Duodenal mucosa (tissue), 2 donors: Measurements from ENCODE around the gene TRIM62.

Source experiments
- H3K27ac ChIP-seq: one replicate; pipeline ENCODE4 v1.7.0; 2013; ENCODE audit warnings: low read depth, low read length
- H3K27me3 ChIP-seq, 2 donors: one replicate each; pipeline ENCODE4 v1.7.0; 2013; ENCODE audit warnings: low read length in 2 of 2, control low read depth in 1 of 2; ENCODE audit not compliant: insufficient read depth in 2 of 2, control insufficient read depth in 1 of 2
- H3K36me3 ChIP-seq, 2 donors: one replicate each; pipeline ENCODE4 v1.7.0; 2013; ENCODE audit warnings: low read length in 2 of 2, control low read depth in 1 of 2; ENCODE audit not compliant: insufficient read depth in 2 of 2, control insufficient read depth in 1 of 2
- H3K4me1 ChIP-seq, 2 donors: one replicate each; pipeline ENCODE4 v1.7.0; 2013; ENCODE audit warnings: low read length in 2 of 2, control low read depth in 1 of 2; ENCODE audit not compliant: insufficient read depth in 2 of 2, control insufficient read depth in 1 of 2
- H3K4me3 ChIP-seq, 2 donors: one replicate each; pipeline ENCODE4 v1.7.0; 2013; ENCODE audit warnings: low read length in 2 of 2, low read depth in 1 of 2
- H3K9ac ChIP-seq, 2 donors: one replicate each; pipeline ENCODE4 v1.7.0; 2013; ENCODE audit warnings: low read length in 2 of 2, low read depth in 1 of 2
- H3K9me3 ChIP-seq, 2 donors: one replicate each; pipeline ENCODE4 v1.7.0; 2013; ENCODE audit warnings: low read length in 2 of 2, control low read depth in 1 of 2; ENCODE audit not compliant: control insufficient read depth in 1 of 2

TRIM62 gene

GRCh38 chr1:33180911-33181890 is 642 bp downstream of the TRIM62 start:
- Histone ChIP-seq H3K27ac (no peak overlapping the region), H3K36me3 (no peaks in the 10 kb centered on the region), H3K4me1 (peaks cover 13 to 14% of the 10 kb centered on the region in 2 donors), H3K9ac (peak overlapping the region in 1 of 2 donors; percentile 54), H3K4me3 (peak overlapping the region; percentile 68 to 84), H3K9me3 (no peaks in the 10 kb centered on the region), H3K27me3 (no peaks in the 10 kb centered on the region)

- Histone ChIP-seq H3K4me3 (peak overlapping the region; percentile 48 to 68), H3K9ac (peak overlapping the region in 1 of 2 donors; percentile 12), H3K27me3 (no peaks in the 10 kb centered on the region), H3K4me1 (peaks cover 13 to 14% of the 10 kb centered on the region in 2 donors), H3K36me3 (peaks cover 0 to 1% of the 10 kb centered on the region in 2 donors), H3K27ac (no peak overlapping the region), H3K9me3 (no peaks in the 10 kb centered on the region)
Observed at GRCh38 chr1:33180226-33180910, 1.5 kb downstream of the TRIM62 start.

- Histone ChIP-seq H3K4me3 (no peak overlapping the region), H3K9me3 (no peaks in the 10 kb centered on the region), H3K4me1 (peaks cover 13 to 14% of the 10 kb centered on the region in 2 donors), H3K27me3 (no peaks in the 10 kb centered on the region), H3K9ac (no peak overlapping the region), H3K36me3 (peaks cover 0 to 4% of the 10 kb centered on the region in 2 donors), H3K27ac (no peak overlapping the region)
Observed at GRCh38 chr1:33178836-33179439, 2.9 kb downstream of the TRIM62 start.

GRCh38 chr1:33177996-33178540 is 3.8 kb downstream of the TRIM62 start:
- Histone ChIP-seq H3K9ac (no peak overlapping the region), H3K27ac (no peak overlapping the region)

GRCh38 chr1:33176887-33177286 is 5.0 kb downstream of the TRIM62 start:
- H3K36me3 ChIP-seq, result peaks cover 0 to 4% of the 10 kb centered on the region in 2 donors
- no peaks in the 10 kb centered on the region for H3K9me3 ChIP-seq
- H3K4me1 ChIP-seq, result peaks cover 6 to 14% of the 10 kb centered on the region in 2 donors
- no peak overlapping the region for H3K9ac ChIP-seq
- no peak overlapping the region for H3K4me3 ChIP-seq
- no peak overlapping the region for H3K27ac ChIP-seq
- no peaks in the 10 kb centered on the region for H3K27me3 ChIP-seq

More at GRCh38 chr1:33177996-33178540, 3.8 kb downstream of the TRIM62 start:
- H3K27me3 ChIP-seq, result no peaks in the 10 kb centered on the region
- no peak overlapping the region for H3K4me3 ChIP-seq
- no peaks in the 10 kb centered on the region for H3K9me3 ChIP-seq
- peaks cover 13 to 14% of the 10 kb centered on the region in 2 donors for H3K4me1 ChIP-seq
- peaks cover 0 to 4% of the 10 kb centered on the region in 2 donors for H3K36me3 ChIP-seq

GRCh38 chr1:33176362-33176850 is 5.4 kb downstream of the TRIM62 start:
- Histone ChIP-seq H3K4me3 (no peak overlapping the region), H3K36me3 (peaks cover 0 to 4% of the 10 kb centered on the region in 2 donors), H3K4me1 (peaks cover 6 to 13% of the 10 kb centered on the region in 2 donors), H3K27me3 (no peaks in the 10 kb centered on the region), H3K9me3 (no peaks in the 10 kb centered on the region), H3K9ac (no peak overlapping the region), H3K27ac (no peak overlapping the region)

- no peaks in the 10 kb centered on the region for H3K27me3 ChIP-seq
- no peak overlapping the region for H3K4me3 ChIP-seq
- H3K27ac ChIP-seq, result no peak overlapping the region
- H3K9ac ChIP-seq, result no peak overlapping the region
- H3K4me1 ChIP-seq, result peaks cover 6 to 7% of the 10 kb centered on the region in 2 donors
- peaks cover under 1 to 4% of the 10 kb centered on the region in 2 donors for H3K36me3 ChIP-seq
- no peaks in the 10 kb centered on the region for H3K9me3 ChIP-seq
Observed at GRCh38 chr1:33175865-33176264, 6.0 kb downstream of the TRIM62 start.

- no peaks in the 10 kb centered on the region for H3K9me3 ChIP-seq
- H3K27ac ChIP-seq, result no peak overlapping the region
- no peak overlapping the region for H3K9ac ChIP-seq
- H3K4me1 ChIP-seq, result no peaks in the 10 kb centered on the region
- no peaks in the 10 kb centered on the region for H3K27me3 ChIP-seq
- peaks cover 4 to 6% of the 10 kb centered on the region in 2 donors for H3K36me3 ChIP-seq
- H3K4me3 ChIP-seq, result no peak overlapping the region
Observed at GRCh38 chr1:33173091-33173490, 8.8 kb downstream of the TRIM62 start.

GRCh38 chr1:33171977-33172813 is 9.6 kb downstream of the TRIM62 start:
- Histone ChIP-seq H3K4me3 (no peak overlapping the region), H3K9me3 (no peaks in the 10 kb centered on the region), H3K27ac (no peak overlapping the region), H3K4me1 (no peaks in the 10 kb centered on the region), H3K9ac (no peak overlapping the region), H3K27me3 (no peaks in the 10 kb centered on the region), H3K36me3 (peaks cover 4 to 6% of the 10 kb centered on the region in 2 donors)
